ENCODE measurements around the gene C2orf78.
"Not testable (repeated sequence)": the region's sequence is repeated elsewhere in the genome, so short reads cannot be mapped to it uniquely, and the experiment has no call there.

The C2orf78 gene

GRCh38 chr2:73783883-73784282, at the start of gene C2orf78:
C2orf78 (plus strand) TSS chr2:73784183; CDS start chr2:73784310, 127 bp downstream.
- H3K4me3 ChIP-seq (ENCODE audit: low read depth, low read length); DNase-seq (ENCODE audit: low read depth, low spot score); CTCF ChIA-PET; POLR2A ChIA-PET: not testable (repeated sequence)

DNA sequence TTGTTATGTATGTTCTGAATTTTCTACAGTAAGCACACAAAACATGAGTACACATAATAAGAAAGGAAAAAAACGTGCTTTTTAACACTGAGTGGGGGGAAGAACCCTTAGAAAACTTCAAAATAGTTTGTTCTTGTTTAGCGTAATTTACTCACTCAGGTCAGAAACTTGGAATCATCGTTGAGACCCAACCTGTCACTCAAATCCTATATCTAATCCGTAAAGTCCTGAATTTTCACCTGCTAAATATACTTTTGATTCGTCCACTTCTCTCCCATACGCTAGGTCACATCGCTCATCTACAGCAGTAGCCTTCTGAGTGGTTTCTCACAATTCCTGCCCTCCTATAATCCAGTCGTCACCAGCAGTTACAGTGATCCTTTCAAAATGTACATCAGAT, 47.6 kb upstream of the C2orf78 start:
- TF ChIP-seq, protein P1, sequence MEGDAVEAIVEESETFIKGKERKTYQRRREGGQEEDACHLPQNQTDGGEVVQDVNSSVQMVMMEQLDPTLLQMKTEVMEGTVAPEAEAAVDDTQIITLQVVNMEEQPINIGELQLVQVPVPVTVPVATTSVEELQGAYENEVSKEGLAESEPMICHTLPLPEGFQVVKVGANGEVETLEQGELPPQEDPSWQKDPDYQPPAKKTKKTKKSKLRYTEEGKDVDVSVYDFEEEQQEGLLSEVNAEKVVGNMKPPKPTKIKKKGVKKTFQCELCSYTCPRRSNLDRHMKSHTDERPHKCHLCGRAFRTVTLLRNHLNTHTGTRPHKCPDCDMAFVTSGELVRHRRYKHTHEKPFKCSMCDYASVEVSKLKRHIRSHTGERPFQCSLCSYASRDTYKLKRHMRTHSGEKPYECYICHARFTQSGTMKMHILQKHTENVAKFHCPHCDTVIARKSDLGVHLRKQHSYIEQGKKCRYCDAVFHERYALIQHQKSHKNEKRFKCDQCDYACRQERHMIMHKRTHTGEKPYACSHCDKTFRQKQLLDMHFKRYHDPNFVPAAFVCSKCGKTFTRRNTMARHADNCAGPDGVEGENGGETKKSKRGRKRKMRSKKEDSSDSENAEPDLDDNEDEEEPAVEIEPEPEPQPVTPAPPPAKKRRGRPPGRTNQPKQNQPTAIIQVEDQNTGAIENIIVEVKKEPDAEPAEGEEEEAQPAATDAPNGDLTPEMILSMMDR (IDR thresholded peaks at IDR 0.05; ENCODE audit: insufficient read depth, low read length, missing control alignments) = no peak
- no peak for DNase-seq (ENCODE audit: low read depth, low spot score)
- POLR2A ChIA-PET = interaction anchor here (1.2 kb wide), 1 partner anchor 351 kb away, joined by 3 read pairs; the partner anchor contains the start of gene ALMS1
- peak overlapping the region; percentile 87 for H3K4me3 ChIP-seq (ENCODE audit: low read depth, low read length)
- CTCF ChIA-PET = no interaction called here

GRCh38 chr2:73736855-73737779, 46.9 kb upstream of the C2orf78 start, which contains the start of gene TPRKB:
TPRKB (minus strand) TSS chr2:73737345; CDS start chr2:73734569, 2,776 bp downstream.
- DNase-seq (ENCODE audit: low read depth, low spot score) = peak; percentile 67
- H3K4me3 ChIP-seq (ENCODE audit: low read depth, low read length) = peak within 1 kb of the TSS; percentile 87
- TF ChIP-seq, protein P1 (IDR thresholded peaks at IDR 0.05; ENCODE audit: insufficient read depth, low read length, missing control alignments) = no peak
- CTCF ChIA-PET = no interaction called here
- POLR2A ChIA-PET = interaction anchor here (1.2 kb wide), 1 partner anchor 351 kb away, joined by 3 read pairs; the partner anchor contains the start of gene ALMS1

GRCh38 chr2:73739101-73739500, 44.9 kb upstream of the C2orf78 start:
- ChIA-PET POLR2A (no interaction called here), CTCF (no interaction called here)
- TF ChIP-seq, protein P1 (IDR thresholded peaks at IDR 0.05; ENCODE audit: insufficient read depth, low read length, missing control alignments) = no peak
- DNase-seq (ENCODE audit: low read depth, low spot score) = no peak
- H3K4me3 ChIP-seq (ENCODE audit: low read depth, low read length) = no peak overlapping the region

- TF ChIP-seq, protein P1 (IDR thresholded peaks at IDR 0.05; ENCODE audit: insufficient read depth, low read length, missing control alignments) = no peak
- H3K4me3 ChIP-seq (ENCODE audit: low read depth, low read length) = no peak overlapping the region
- no peak for DNase-seq (ENCODE audit: low read depth, low spot score)
- ChIA-PET CTCF (no interaction called here), POLR2A (no interaction called here)
Measured at GRCh38 chr2:73740767-73741166, 43.2 kb upstream of the C2orf78 start.

DNA sequence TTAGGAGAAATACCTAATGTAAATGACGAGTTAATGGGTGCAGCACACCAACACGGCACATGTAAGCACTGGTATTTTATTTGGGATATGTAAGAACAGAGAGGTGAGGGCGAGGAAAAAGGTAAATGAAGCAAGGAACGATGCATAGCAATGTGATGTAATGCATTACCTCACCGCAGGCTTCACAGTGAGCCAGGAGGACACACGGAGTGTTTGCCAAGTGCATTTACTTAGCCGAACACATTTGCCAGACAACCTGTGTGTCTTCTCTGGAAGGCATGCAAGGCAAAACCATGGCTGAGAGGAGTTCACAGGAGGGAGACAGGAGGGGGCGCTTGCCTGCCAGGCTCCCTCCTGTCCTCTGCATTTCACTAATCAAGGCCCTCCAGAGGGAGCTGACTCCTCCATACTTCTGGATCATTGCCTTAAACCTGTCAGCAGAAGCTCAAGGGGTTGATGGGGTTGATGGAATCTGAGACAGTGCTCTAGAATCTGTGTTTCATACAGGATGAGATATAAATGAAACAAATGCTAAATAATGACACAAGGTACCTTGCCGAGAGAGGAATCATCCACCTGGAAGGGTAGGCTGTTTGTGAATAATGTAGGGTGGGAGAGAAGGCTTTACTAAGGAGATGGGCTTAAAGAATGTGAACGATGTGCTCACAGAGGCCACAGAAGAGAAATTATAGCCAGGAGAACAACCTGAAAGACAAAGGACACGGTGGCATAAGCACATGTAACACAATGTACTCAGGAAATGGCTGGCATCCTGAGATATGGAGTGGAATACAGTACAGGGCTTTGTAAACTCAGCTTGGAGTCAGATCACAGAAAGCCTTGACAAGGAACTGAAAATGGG, 37.7 kb upstream of the C2orf78 start:
- TF ChIP-seq, protein P1 (IDR thresholded peaks at IDR 0.05; ENCODE audit: insufficient read depth, low read length, missing control alignments) = no peak
- no peak overlapping the region for H3K4me3 ChIP-seq (ENCODE audit: low read depth, low read length)
- DNase-seq (ENCODE audit: low read depth, low spot score) = no peak
- ChIA-PET CTCF (interaction anchor here (0.8 kb wide), 1 partner anchor 19 kb away, joined by 3 read pairs; no protein-coding TSS in a partner anchor), POLR2A (no interaction called here)

Measured in AG04449 (cell line).